DND-41 (cell line): Measurements from ENCODE around the gene MCTP1.

Experiments used
- CTCF ChIP-seq: IDR thresholded peaks from 2 replicates; pipeline ENCODE4 v1.5.1; 2012; ENCODE audit warnings: borderline replicate concordance, low read length, moderate library complexity, mild to moderate bottlenecking; ENCODE audit not compliant: poor library complexity, severe bottlenecking; ENCODE audit errors: extremely low read depth
- EZH2 ChIP-seq: IDR thresholded peaks from 3 replicates; pipeline ENCODE4 v1.6.1; 2012; ENCODE audit warnings: borderline replicate concordance, low read depth, mild to moderate bottlenecking, moderate library complexity, low read length, inconsistent platforms; ENCODE audit not compliant: severe bottlenecking

- TF ChIP-seq CTCF: no peak
- no peak for TF ChIP-seq EZH2
Observed at GRCh38 chr5:94690778-94691177, 594.1 kb downstream of the MCTP1 start.
